Mucosa of stomach (tissue), 1 donor: ENCODE data around the gene ACP4.
"Not testable (repeated sequence)": the region's sequence is repeated elsewhere in the genome, so short reads cannot be mapped to it uniquely, and the experiment has no call there.

Experiments used
- H3K27me3 ChIP-seq: one replicate; pipeline ENCODE4 v1.7.0; 2013; ENCODE audit warnings: mild to moderate bottlenecking, low read length; ENCODE audit not compliant: control insufficient read depth, insufficient read depth
- H3K36me3 ChIP-seq: one replicate; pipeline ENCODE4 v1.7.0; 2013; ENCODE audit warnings: low read length; ENCODE audit not compliant: control insufficient read depth, insufficient read depth
- H3K4me1 ChIP-seq: one replicate; pipeline ENCODE4 v1.7.0; 2013; ENCODE audit warnings: mild to moderate bottlenecking, low read length; ENCODE audit not compliant: control insufficient read depth, insufficient read depth
- H3K4me3 ChIP-seq: one replicate; pipeline ENCODE4 v1.7.0; 2013; ENCODE audit warnings: low read length
- H3K9ac ChIP-seq: one replicate; pipeline ENCODE4 v1.7.0; 2013; ENCODE audit warnings: mild to moderate bottlenecking, low read length, moderate library complexity
- H3K9me3 ChIP-seq: one replicate; pipeline ENCODE4 v1.7.0; 2013; ENCODE audit warnings: mild to moderate bottlenecking, low read length, moderate library complexity; ENCODE audit not compliant: control insufficient read depth
- donor health status: Pancreatic carcinoma.

Gene ACP4

GRCh38 chr19:50778906-50779430 lies 11.2 kb upstream of the ACP4 start:
- peaks cover 39% of the 10 kb centered on the region for H3K27me3 ChIP-seq

DNA sequence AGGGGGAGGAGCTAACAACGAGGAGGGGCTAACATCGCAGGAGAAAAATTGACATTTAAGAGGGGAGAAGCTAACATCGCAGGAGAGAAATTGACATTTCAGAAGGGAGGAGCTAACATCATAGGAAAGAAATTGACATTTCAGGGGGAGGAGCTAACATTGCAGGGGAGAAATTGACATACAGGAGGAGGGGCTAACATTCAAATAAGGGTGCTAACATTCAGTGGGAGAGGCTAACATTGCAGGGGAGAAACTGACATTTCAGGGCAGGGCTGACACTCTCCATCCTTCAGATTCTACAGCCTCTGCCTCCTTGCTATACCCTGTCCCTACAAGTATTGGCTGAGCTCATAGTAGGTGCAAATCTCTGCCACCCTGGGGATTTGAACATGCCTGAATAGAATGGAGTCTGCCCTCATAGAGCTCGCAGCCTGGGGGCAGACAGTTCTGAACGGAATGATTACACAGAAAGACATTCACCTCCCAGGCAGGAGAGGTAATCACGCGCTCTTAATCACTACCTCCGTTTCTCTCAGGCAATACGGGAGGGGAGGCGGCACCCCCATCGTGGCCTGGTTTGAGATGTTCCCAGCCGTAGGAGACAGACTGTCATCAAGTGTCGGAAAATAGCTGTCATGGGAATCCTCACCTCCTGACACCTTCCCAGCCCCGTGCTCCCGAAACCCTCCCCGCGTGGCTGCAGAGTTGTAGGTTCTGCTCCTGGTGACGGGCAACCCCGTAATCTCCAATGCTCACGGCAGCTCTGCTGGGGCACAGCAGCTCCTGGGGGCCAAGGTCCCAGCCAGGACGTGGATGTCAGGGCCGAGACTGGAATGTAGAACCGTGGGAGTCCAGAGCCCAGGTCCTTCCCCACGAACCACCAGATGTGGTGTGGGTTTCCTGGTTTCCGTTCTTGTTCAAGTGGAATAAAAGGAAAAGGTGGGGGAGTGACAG lies 10.4 kb upstream of the ACP4 start:
- no peaks in the 10 kb centered on the region for H3K4me1 ChIP-seq
- H3K9me3 ChIP-seq, result no peaks in the 10 kb centered on the region
- H3K9ac ChIP-seq, result no peak overlapping the region
- no peak overlapping the region for H3K4me3 ChIP-seq
- H3K27me3 ChIP-seq, result peaks cover 39% of the 10 kb centered on the region
- H3K36me3 ChIP-seq, result no peaks in the 10 kb centered on the region

More at GRCh38 chr19:50778906-50779430, 11.2 kb upstream of the ACP4 start:
- H3K4me1 ChIP-seq, result no peaks in the 10 kb centered on the region
- H3K9me3 ChIP-seq, result no peaks in the 10 kb centered on the region
- H3K9ac ChIP-seq, result no peak overlapping the region
- H3K36me3 ChIP-seq, result no peaks in the 10 kb centered on the region
- H3K4me3 ChIP-seq, result no peak overlapping the region

DNA sequence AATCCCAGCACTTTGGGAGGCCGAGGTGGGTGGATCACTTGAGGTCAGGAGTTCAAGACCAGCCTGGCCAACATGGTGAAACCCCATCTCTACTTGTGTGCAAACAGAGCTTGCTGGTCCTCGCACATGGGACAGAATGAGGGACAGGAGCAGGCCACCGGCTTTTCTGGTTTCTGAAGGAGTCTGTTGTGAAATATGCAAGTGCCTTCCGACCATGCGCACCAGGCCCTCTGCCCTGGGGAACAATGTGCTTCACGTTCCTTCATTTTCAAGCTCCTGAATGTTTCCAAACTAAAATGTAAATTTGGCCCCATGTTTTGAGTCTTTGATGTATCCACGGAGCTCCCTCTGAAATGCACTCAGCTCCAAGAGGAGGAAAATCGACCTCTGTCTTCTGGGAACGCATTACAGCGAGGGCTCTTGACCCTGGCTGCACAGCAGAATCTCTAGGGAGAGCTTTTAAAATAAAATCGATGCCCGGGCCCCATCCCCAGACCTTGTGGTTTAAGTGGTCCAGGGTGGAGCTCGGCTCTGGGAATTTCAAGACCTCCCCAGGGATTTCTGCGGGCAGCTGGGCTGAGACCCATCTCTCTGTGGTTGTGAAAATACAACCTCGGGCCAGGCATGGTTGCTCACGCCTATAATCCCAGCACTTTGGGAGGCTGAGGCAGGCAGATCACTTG lies 9.3 kb upstream of the ACP4 start:
- Histone ChIP-seq H3K9me3 (no peaks in the 10 kb centered on the region), H3K4me3 (no peak overlapping the region), H3K9ac (no peak overlapping the region), H3K27me3 (peaks cover 39% of the 10 kb centered on the region), H3K36me3 (no peaks in the 10 kb centered on the region), H3K4me1 (no peaks in the 10 kb centered on the region)

GRCh38 chr19:50783848-50784152 lies 6.4 kb upstream of the ACP4 start:
- not testable (repeated sequence) for H3K9ac ChIP-seq, H3K4me3 ChIP-seq, H3K9me3 ChIP-seq, H3K36me3 ChIP-seq, H3K4me1 ChIP-seq
- peaks cover 23% of the 10 kb centered on the region for H3K27me3 ChIP-seq

DNA sequence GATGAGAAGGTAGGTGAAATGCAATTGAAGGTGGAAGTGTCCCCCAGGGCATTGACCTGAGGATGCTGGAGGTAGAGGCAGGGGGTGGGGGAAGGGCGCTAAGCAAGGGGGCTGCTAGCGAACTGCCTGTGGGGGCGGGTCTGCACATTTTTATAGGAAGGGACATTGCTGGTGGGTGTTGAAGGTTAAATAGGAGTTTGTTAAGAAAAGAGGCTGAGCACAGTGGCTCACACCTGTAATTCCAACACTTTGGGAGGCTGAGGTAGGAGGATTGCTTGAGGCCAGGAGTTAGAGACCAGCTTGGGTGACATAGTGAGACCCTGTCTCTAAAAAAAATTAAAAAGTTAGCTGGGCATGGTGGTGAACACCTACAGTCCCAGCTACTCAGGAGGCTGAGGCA lies 5.5 kb upstream of the ACP4 start:
- Histone ChIP-seq H3K9me3 (no peaks in the 10 kb centered on the region), H3K36me3 (no peaks in the 10 kb centered on the region), H3K27me3 (peaks cover 14% of the 10 kb centered on the region), H3K4me1 (no peaks in the 10 kb centered on the region), H3K9ac (no peak overlapping the region), H3K4me3 (no peak overlapping the region)

GRCh38 chr19:50785329-50785728 lies 4.9 kb upstream of the ACP4 start:
- Histone ChIP-seq H3K9me3 (no peaks in the 10 kb centered on the region), H3K36me3 (no peaks in the 10 kb centered on the region), H3K27me3 (peaks cover 8% of the 10 kb centered on the region), H3K9ac (no peak overlapping the region), H3K4me1 (no peaks in the 10 kb centered on the region), H3K4me3 (no peak overlapping the region)

DNA sequence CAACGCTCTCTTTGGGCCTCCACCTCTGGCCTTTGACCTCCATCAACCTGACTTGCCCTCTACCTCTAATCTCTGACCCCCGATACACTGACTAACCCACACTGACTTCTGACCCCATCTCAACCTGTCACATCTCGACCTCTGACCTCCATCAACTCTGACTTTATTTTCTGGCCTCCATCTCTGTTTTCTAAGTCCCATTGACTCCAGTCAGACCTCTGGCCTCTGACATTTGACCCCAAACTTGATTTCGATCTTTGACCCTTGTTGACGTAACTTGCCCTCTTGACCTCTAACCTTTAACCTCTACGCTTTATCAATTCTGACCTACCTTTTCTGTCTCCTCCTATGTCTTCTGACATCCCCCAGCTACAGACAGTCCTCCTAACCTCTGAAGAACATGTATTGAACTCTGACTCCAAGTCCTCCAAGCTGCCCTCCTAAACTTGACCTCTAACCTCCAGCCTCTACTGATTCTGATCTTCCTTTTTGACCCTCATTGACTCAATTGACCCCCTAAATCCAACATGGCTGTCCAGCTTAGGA lies 780 bp downstream of the ACP4 start:
- Histone ChIP-seq H3K9ac (no peak overlapping the region), H3K27me3 (peaks cover 3% of the 10 kb centered on the region), H3K4me1 (no peaks in the 10 kb centered on the region), H3K4me3 (no peak overlapping the region), H3K36me3 (no peaks in the 10 kb centered on the region), H3K9me3 (no peaks in the 10 kb centered on the region)

DNA sequence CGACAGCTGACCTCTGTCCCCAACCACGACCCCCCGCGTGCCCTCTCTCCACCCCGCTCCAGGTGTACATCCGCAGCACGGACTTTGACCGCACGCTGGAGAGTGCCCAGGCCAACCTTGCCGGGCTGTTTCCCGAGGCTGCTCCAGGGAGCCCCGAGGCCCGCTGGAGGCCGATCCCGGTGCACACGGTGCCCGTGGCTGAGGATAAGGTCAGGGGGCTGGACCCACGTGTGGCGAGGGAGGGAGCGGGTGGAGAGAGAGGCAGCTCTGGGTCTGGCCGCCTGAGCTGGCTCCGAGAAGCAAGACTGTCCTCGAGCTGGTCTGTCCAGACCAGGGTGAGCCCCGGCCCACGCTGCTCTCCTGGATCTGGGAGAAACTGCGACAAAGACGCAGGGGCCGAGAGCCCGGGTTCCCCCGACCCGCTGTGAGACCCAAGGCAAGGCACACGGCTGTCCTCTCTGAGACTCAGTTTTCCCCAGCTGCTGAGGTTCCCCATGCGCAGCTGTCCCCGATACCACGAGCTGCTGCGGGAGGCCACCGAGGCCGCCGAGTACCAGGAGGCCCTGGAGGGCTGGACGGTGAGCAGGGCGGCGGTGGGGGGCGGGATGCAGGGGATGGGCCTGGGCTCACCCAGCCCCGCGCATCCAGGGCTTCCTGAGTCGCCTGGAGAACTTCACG lies 1.5 kb downstream of the ACP4 start:
- H3K4me3 ChIP-seq, result no peak overlapping the region

DNA sequence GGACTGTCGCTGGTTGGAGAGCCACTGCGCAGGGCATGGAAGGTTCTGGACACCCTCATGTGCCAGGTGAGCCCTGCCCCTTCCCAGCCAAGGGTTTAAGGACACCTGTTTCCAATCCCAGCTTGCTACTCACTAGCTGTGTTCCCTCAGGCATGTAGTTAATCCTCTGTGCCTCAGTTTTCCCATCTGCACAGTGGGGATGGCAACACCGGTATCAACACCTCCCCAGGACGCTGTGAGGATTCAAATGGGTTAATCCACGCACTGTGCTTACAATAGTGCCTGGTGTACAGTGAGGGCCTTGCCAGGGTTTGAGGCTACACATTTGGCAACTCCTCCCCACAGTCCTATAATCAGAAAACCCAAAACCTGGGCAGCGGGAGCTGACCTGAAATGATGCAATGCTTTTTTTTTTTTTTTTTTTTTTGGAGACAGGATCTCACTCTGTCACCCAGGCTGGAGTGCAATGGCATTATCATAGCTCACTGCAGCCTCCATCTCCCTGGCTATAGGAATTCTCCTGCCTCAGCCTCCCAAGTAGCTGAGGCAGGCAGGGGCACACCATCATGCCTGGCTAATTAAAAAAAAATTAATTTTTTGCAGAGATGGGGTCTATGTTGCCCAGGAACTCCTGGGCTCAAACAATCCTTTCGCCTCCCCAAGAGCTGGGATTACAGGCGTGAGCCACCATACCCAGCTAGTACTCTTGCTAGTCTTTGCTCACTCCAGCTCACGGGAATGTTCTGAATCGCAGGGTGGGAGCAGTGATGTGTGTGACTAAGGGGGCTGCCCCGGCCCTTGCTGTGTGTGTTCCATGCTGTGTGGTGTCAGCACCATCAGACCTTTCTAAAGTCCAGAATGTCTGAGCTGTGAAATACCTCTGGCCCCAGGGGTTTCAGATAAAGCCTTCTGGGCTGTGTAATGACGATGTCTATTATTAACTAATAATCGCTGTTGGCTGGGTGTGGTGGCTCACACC lies 2.3 kb downstream of the ACP4 start:
- Histone ChIP-seq H3K9me3 (no peaks in the 10 kb centered on the region), H3K36me3 (peaks cover 5% of the 10 kb centered on the region), H3K9ac (no peak overlapping the region), H3K4me3 (no peak overlapping the region), H3K4me1 (no peaks in the 10 kb centered on the region), H3K27me3 (peaks cover 3% of the 10 kb centered on the region)

More for the DNA sequence above, 1.5 kb downstream of the ACP4 start:
- Histone ChIP-seq H3K27me3 (peaks cover 3% of the 10 kb centered on the region), H3K9me3 (no peaks in the 10 kb centered on the region), H3K4me1 (no peaks in the 10 kb centered on the region), H3K9ac (no peak overlapping the region), H3K36me3 (no peaks in the 10 kb centered on the region)

DNA sequence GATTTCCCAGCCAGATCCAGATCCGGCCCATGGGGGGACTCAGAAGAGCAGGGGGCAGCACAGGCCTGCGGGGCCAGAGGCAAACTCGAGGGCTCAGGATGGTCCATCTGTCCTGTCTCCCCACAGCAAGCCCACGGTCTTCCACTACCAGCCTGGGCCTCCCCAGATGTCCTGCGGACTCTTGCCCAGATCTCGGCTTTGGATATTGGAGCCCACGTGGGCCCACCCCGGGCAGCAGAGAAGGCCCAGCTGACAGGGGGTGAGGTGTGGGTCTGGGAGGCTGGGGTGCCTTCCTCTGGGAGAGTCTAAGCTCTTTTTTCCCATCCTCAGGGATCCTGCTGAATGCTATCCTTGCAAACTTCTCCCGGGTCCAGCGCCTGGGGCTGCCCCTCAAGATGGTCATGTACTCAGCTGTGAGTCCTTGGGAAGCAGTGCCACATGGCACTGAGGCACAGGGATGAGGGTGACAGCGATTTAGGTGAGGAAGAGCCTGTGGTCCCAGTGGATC lies 3.4 kb downstream of the ACP4 start:
- Histone ChIP-seq H3K9me3 (no peaks in the 10 kb centered on the region), H3K27me3 (peaks cover 3% of the 10 kb centered on the region), H3K4me3 (no peak overlapping the region), H3K4me1 (no peaks in the 10 kb centered on the region), H3K9ac (no peak overlapping the region), H3K36me3 (peaks cover 13% of the 10 kb centered on the region)
